GM19395 (cell line): Measurements from ENCODE around the gene ZNF808.
"Not testable (repeated sequence)": the region's sequence is repeated elsewhere in the genome, so short reads cannot be mapped to it uniquely, and the experiment has no call there.

Experiments
- ATAC-seq: cut with Tn5 transposase; IDR thresholded peaks from one replicate; pipeline ENCODE4 v1.9.1; 2021; ENCODE audit warnings: mild to moderate bottlenecking, moderate library complexity; ENCODE audit not compliant: unreplicated experiment

ZNF808 gene

DNA sequence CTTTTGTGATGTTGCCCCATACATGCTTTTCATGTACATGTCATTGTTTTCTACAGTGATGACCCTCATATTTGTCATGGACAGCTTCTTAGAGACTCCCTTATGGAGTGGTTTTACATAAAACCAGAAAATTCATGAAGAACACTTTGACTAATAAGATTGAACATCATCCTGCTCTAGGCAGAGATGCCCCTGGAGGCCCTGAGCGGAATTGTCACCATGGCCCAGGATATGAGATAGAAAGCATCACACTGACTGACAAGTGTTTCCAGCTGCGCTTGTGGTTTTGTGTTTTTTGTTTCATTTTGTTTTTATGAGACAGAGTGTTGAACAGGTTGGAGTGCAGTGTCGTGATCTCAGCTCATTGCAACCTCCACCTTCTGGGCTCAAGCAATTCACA lies 64.8 kb downstream of the ZNF808 start:
- ATAC-seq = no peak

DNA sequence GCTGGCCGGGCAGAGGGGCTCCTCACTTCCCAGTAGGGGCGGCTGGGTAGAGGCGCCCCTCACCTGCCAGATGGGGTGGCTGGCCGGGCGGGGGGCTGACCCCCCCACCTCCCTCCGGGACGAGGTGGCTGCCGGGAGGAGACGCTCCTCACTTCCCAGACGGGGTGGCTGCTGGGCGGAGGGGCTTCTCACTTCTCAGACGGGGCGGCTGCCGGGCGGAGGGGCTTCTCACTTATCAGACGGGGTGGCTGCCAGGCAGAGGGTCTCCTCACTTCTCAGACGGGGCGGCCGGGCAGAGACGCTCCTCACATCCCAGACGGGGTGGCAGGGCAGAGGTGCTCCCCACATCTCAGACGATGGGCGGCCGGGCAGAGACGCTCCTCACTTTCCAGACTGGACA lies 66.0 kb downstream of the ZNF808 start:
- not testable (repeated sequence) for ATAC-seq

DNA sequence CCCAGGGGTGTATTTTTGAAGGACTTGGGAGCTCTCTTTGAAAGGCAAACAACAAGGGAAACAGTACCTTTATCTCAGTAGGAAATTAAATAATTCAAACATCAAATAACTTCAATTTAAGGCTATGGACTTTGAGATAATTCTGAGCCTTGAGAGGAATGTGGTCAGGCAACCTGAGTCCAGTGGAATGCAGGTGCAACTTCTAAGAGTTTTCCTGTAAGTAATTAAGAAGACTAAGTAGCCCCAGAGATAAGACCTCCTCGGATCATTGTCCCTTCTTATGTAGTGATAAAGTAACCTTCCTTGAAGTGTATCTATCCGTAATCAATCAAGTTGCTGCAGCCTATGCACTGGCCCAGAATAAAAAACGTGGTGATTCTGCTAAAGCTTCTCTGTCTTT lies 71.8 kb downstream of the ZNF808 start:
- no peak for ATAC-seq

DNA sequence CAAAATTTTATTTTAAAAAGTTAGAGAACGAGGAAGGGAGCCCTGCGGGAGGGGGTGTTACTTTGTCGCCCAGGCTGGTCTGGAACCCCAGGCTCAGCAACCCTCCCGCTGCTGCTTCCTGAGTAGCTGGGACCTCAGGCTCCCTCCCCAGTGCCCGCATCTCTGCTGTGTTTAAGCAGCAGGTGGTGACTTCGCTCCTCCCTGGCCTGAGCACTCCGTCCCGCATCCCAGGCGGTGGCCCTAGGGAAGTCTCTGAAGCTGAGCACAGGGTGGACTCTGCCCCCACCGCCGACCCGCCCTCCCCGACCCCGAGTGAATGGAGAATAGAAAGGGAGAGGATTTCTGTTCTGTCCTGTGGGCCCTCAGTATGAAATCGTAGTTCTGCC lies 73.2 kb downstream of the ZNF808 start:
- ATAC-seq = peak; percentile 31

DNA sequence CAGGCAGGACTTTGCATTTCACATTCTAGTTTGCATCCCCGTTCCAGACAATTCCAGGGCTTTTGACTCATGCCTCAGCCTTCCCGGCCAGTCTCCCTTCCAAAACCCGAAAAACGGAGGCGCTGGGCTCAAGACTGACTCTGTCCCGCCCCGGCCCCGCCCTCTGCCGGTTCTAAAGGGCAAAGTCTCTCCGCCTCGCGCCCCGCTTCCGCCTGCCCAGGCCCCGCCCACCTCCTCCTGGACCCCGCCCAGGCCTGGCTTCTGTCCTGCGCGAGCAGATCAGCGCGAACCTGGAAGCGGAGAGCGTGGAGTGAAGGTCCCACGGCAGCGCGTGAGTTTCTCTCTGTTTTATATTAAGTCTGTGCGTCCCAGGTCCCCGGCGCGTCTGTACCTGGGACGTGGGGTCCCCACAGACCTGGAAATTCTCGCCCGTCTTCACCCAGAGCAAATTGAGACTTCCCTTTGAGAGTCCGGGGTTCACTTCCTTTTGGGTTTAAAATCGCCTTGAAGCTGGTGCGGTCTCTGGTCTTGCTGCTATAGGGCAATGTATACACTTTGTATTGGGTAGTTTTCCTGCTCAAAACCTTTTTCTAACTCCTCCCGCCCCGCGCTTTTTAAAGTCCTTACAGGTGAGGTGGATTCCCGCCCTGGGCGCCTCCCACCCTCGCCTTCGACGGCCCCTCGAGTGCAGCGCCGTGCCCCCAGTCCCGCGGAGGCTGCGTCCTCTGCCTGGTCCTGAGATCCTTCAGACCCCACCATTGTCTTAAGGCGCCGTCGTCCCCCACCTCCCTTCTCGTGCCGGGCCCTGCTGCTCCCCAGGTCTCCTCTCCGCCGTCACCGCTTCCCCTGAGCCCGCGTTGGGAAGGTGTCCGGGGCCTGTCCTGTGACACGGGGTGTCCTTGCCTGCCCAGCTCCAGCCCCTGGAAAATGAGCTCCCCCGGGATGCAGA lies 73.8 kb downstream of the ZNF808 start:
- ATAC-seq = peak; percentile 90

DNA sequence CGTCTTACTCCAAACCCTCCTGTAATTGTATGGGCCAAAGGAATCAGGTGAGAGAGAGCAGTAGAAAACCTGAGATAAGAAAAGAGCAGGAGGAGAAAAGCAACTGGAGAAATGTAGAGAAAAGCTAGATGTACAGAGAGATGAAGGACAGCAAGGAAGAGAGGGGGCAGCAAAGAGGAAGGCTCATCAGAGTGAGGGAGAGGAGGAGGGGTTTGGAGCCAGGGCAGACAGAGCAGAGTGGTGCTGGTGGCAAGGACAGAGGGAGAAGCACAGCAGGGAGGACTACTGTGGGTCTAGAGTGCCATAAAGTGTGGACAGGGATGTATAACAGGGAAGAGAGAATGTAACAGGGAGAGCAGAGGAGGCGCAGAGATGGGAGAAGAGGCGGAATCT lies 74.5 kb downstream of the ZNF808 start:
- not testable (repeated sequence) for ATAC-seq

DNA sequence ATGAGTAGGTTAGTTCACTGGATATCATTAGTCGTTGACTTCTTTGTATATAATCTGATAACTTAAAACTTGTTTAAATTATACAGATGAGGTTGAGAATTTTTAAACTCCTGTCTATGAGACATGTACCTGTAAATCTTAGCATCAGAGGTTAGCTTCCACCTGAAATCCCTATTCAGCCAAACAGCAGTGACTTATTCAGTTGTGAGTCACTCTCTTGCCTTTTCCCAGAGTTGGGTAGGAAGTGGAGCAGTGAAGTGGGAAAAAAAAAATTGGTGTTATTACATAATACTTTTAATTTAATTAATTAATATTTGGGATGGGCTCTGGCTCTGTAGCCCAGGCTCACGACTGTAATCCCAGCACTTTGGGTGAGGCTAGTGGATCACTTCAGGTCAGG lies 75.5 kb downstream of the ZNF808 start:
- no peak for ATAC-seq

DNA sequence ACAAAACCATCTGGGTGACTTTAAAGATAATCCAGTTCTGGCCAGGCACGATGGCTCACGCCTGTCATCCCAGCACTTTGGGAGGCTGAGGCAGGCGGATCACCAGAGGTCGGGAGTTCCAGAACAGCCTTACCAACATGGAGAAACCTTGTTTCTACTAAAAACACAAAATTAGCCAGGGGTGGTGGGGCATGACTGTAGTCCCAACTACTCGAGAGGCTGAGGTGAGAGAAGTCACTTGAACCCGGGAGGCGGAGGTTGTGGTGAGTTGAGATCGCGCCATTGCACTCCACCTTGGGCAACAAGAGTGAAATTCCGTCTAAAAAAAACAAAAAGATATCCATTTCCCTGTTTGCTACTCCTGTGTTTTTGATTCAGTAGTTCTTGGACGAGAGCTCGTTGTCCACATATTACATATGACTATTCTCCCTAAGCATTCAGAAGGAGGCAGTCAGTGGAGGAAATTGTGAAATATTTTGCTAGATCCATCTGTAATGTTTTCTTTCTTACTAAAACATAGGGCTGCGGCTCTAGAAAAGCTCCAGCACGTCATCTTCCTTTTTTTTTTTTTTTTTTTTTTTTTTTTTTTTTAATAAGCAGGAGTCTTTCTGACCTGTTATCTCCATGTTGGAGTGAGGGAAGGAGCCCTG lies 76.2 kb downstream of the ZNF808 start:
- ATAC-seq = no peak
